ENCODE data around the gene TTC6.

DNA sequence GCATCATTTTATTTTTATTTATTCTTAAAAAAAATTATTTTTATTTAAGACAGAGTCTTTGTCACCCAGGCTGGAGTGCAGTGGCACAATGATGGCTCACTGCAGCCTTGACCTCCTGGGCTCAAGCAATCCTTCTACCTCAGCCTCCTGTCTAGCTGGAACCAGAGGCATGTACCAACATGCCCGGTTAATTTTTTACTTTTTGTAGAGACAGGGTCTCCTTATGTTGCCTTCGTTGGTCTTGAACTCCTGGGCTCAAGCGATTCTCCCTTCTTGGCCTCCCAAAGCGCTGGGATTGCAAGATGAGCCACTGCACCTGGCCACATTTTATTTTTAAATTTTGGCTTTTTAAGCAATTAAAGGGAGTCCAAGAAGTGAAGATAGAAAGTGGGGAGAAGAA, 21.4 kb downstream of the TTC6 start:
- TF ChIP-seq, protein P1, sequence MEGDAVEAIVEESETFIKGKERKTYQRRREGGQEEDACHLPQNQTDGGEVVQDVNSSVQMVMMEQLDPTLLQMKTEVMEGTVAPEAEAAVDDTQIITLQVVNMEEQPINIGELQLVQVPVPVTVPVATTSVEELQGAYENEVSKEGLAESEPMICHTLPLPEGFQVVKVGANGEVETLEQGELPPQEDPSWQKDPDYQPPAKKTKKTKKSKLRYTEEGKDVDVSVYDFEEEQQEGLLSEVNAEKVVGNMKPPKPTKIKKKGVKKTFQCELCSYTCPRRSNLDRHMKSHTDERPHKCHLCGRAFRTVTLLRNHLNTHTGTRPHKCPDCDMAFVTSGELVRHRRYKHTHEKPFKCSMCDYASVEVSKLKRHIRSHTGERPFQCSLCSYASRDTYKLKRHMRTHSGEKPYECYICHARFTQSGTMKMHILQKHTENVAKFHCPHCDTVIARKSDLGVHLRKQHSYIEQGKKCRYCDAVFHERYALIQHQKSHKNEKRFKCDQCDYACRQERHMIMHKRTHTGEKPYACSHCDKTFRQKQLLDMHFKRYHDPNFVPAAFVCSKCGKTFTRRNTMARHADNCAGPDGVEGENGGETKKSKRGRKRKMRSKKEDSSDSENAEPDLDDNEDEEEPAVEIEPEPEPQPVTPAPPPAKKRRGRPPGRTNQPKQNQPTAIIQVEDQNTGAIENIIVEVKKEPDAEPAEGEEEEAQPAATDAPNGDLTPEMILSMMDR (IDR thresholded peaks at IDR 0.05), result no peak
- TF ChIP-seq POLR2A (IDR thresholded peaks at IDR 0.05), result no peak
